GM23338 (cell line): ENCODE measurements around the gene ZNF140. TPM values are rescaled to one million over a fixed set of nuclear protein-coding genes. Genes with fewer than 3 reads are reported as not detected.

Experiments
- ATAC-seq: fragments of 200-7000 bp; cut with Tn5 transposase; 3 replicates; pipeline ENCODE4 v1.9.1; 2020
- DNase-seq: peaks from one replicate; pipeline ENCODE4 v3.0.0-alpha.2; 2015; ENCODE audit warnings: low spot score
- H2AFZ ChIP-seq: fragments of 200-600 bp; sonication (generic); 2 replicates; pipeline ENCODE4 v1.8.0; 2016; ENCODE audit warnings: antibody characterized with exemption, mild to moderate bottlenecking, moderate library complexity
- H3F3A ChIP-seq: fragments of 200-600 bp; sonication (generic); replicated peaks from 2 replicates; pipeline ENCODE4 v1.8.0; 2017; ENCODE audit warnings: antibody characterized with exemption, mixed run types, low read depth
- H3K27ac ChIP-seq: fragments of 200-600 bp; sonication (generic); 2 replicates; pipeline ENCODE4 v1.6.1; 2016; ENCODE audit warnings: low read depth
- H3K27me3 ChIP-seq: fragments of 200-600 bp; sonication (generic); 2 replicates; pipeline ENCODE4 v1.8.0; 2016; ENCODE audit warnings: mild to moderate bottlenecking, mixed run types, moderate library complexity; ENCODE audit not compliant: insufficient read depth
- H3K36me3 ChIP-seq: fragments of 200-600 bp; sonication (generic); 2 replicates; pipeline ENCODE4 v1.8.0; 2016; ENCODE audit warnings: mild to moderate bottlenecking; ENCODE audit not compliant: insufficient read depth
- H3K4me1 ChIP-seq: fragments of 200-600 bp; sonication (generic); 2 replicates; pipeline ENCODE4 v1.8.0; 2016; ENCODE audit warnings: mild to moderate bottlenecking, moderate library complexity; ENCODE audit not compliant: insufficient read depth
- H3K4me2 ChIP-seq: fragments of 200-600 bp; sonication (generic); 2 replicates; pipeline ENCODE4 v1.7.1; 2017; ENCODE audit warnings: mixed run types
- H3K4me3 ChIP-seq: fragments of 200-600 bp; sonication (generic); 2 replicates; pipeline ENCODE4 v1.6.1; 2016; ENCODE audit warnings: mixed run types
- H3K79me2 ChIP-seq: fragments of 200-600 bp; sonication (generic); replicated peaks from 2 replicates; pipeline ENCODE4 v1.8.0; 2017; ENCODE audit warnings: mild to moderate bottlenecking; ENCODE audit not compliant: insufficient read depth
- H3K9me2 ChIP-seq: fragments of 200-600 bp; sonication (generic); 2 replicates; pipeline ENCODE4 v1.8.0; 2017; ENCODE audit not compliant: insufficient read depth
- H4K20me1 ChIP-seq: fragments of 200-600 bp; sonication (generic); replicated peaks from 2 replicates; pipeline ENCODE4 v1.8.0; 2017; ENCODE audit warnings: mild to moderate bottlenecking; ENCODE audit not compliant: insufficient read depth
- H3K27ac Mint-ChIP-seq: 2 replicates; pipeline ENCODE4 v1.8.0; 2020; ENCODE audit warnings: inconsistent platforms, mild to moderate bottlenecking, moderate library complexity, mixed read lengths
- H3K27me3 Mint-ChIP-seq: 3 replicates; pipeline ENCODE4 v1.8.0; 2022; ENCODE audit warnings: low read depth, mild to moderate bottlenecking, moderate library complexity, mixed read lengths, inconsistent platforms; ENCODE audit not compliant: insufficient read depth, poor library complexity
- H3K36me3 Mint-ChIP-seq: 3 replicates; pipeline ENCODE4 v1.8.0; 2021; ENCODE audit warnings: low read depth, mild to moderate bottlenecking, inconsistent platforms, moderate library complexity, mixed read lengths
- H3K4me1 Mint-ChIP-seq: 3 replicates; pipeline ENCODE4 v1.8.0; 2020; ENCODE audit warnings: mild to moderate bottlenecking, inconsistent platforms, mixed read lengths
- H3K4me3 Mint-ChIP-seq: 3 replicates; pipeline ENCODE4 v1.8.0; 2021; ENCODE audit warnings: moderate library complexity, mild to moderate bottlenecking, inconsistent platforms, mixed read lengths
- H3K9me3 Mint-ChIP-seq: 3 replicates; pipeline ENCODE4 v1.8.0; 2020; ENCODE audit warnings: moderate library complexity, mild to moderate bottlenecking, inconsistent platforms, mixed read lengths
- CREB1 ChIP-seq: fragments of 250-450 bp; sonication (Bioruptor Pico); IDR thresholded peaks from 2 replicates; pipeline ENCODE4 v1.5.0; 2020; ENCODE audit warnings: low read depth, mild to moderate bottlenecking, moderate library complexity
- ETS1 ChIP-seq: IDR thresholded peaks from 2 replicates; pipeline ENCODE4 v1.6.1; 2016; ENCODE audit warnings: antibody characterized with exemption
- EZH2 ChIP-seq: fragments of 200-600 bp; sonication (generic); IDR thresholded peaks from one replicate; pipeline ENCODE4 v1.8.0; 2017; ENCODE audit warnings: antibody characterized with exemption, mild to moderate bottlenecking, low read depth; ENCODE audit not compliant: unreplicated experiment
- JUNB ChIP-seq: IDR thresholded peaks from one replicate; pipeline ENCODE4 v1.6.1; 2016; ENCODE audit warnings: antibody characterized with exemption; ENCODE audit not compliant: unreplicated experiment
- NANOG ChIP-seq: IDR thresholded peaks from 2 replicates; pipeline ENCODE4 v1.6.1; 2016; ENCODE audit warnings: antibody characterized with exemption, borderline replicate concordance
- POLR2AphosphoS5 ChIP-seq: IDR thresholded peaks from 2 replicates; pipeline ENCODE4 v1.6.1; 2016; ENCODE audit warnings: antibody characterized with exemption, low read depth
- REST ChIP-seq: IDR thresholded peaks from one replicate; pipeline ENCODE4 v1.6.1; 2018; ENCODE audit warnings: antibody characterized with exemption; ENCODE audit not compliant: unreplicated experiment
- STAT1 ChIP-seq: IDR thresholded peaks from one replicate; pipeline ENCODE4 v1.6.1; 2016; ENCODE audit warnings: antibody characterized with exemption; ENCODE audit not compliant: unreplicated experiment
- ZNF114 ChIP-seq: fragments of 250-450 bp; sonication (Bioruptor Pico); IDR thresholded peaks from 2 replicates; pipeline ENCODE4 v1.5.0; 2020; ENCODE audit warnings: mild to moderate bottlenecking, moderate library complexity
- ZNF331 ChIP-seq: fragments of 250-450 bp; sonication (Bioruptor Pico); IDR thresholded peaks from 2 replicates; pipeline ENCODE4 v1.5.0; 2020; ENCODE audit warnings: low read depth, mild to moderate bottlenecking, moderate library complexity
- ZNF462 ChIP-seq: fragments of 250-450 bp; sonication (Bioruptor Pico); IDR thresholded peaks from 2 replicates; pipeline ENCODE4 v1.5.0; 2020; ENCODE audit warnings: mild to moderate bottlenecking, moderate library complexity
- polyA plus RNA-seq: library from polyadenylated mRNA; unstranded; fragments of >200 nt; fragmentation: Nextera tagmentation; extraction: Ambion mirVana; gene quantifications from 2 replicates; pipeline ENCODE4 v1.2.1, GENCODE V29; 2016
- total RNA-seq: library from RNA; depleted of rRNA; stranded (reverse); fragments of >200 nt; shearing (Covaris generic); gene quantifications from 2 replicates; pipeline ENCODE4 v1.2.3, GENCODE V29; 2014

ZNF140 gene
- total and polyA plus RNA-seq, 2 experiments from 2014 or later = 15.4 to 16.2 TPM

- TF ChIP-seq REST (no peak), ETS1 (no peak), ZNF114 (CRISPR knock-in tag) (no peak), JUNB (no peak), CREB1 (CRISPR knock-in tag) (no peak), ZNF331 (CRISPR knock-in tag) (no peak)
Measured at GRCh38 chr12:133046698-133047097, 34.0 kb upstream of the ZNF140 start (continued).

DNA sequence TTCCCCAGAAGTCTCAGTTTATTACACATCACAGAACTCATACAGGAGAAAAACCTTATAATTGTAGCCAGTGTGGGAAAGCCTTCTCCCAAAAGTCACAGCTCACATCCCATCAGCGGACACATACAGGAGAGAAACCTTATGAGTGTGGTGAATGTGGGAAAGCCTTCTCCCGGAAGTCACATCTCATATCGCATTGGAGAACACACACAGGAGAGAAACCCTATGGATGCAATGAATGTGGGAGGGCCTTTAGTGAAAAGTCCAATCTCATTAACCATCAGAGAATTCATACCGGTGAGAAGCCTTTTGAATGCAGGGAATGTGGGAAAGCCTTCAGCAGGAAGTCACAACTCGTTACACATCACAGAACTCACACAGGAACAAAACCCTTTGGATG, 23.3 kb upstream of the ZNF140 start:
- H3K9me3 Mint-ChIP-seq = peaks cover 99% of the 10 kb centered on the region
- ATAC-seq (no peak), DNase-seq (peak; percentile 11)
- H3K9me2 ChIP-seq = no peaks in the 10 kb centered on the region
- no peak overlapping the region for H3K4me3 Mint-ChIP-seq
- no peak overlapping the region for H3K27ac Mint-ChIP-seq
- H3K79me2 ChIP-seq = no peaks in the 10 kb centered on the region
- no peak overlapping the region for H2AFZ ChIP-seq
- no peak overlapping the region for H3K4me2 ChIP-seq
- H3K4me1 Mint-ChIP-seq = no peaks in the 10 kb centered on the region
- H3K36me3 Mint-ChIP-seq = peaks cover 94% of the 10 kb centered on the region
- no peaks in the 10 kb centered on the region for H3K27me3 ChIP-seq
- H3F3A ChIP-seq = peaks cover 30% of the 10 kb centered on the region
- H4K20me1 ChIP-seq = no peaks in the 10 kb centered on the region
- H3K27me3 Mint-ChIP-seq = peaks cover 24% of the 10 kb centered on the region
- H3K4me1 ChIP-seq = no peaks in the 10 kb centered on the region
- H3K27ac ChIP-seq = no peak overlapping the region
- H3K4me3 ChIP-seq = peak overlapping the region; percentile 13; the same call in 1 of the 2 replicates
- peaks cover 91% of the 10 kb centered on the region for H3K36me3 ChIP-seq
- TF ChIP-seq ZNF331 (CRISPR knock-in tag) = no peak
- no peak for TF ChIP-seq STAT1
- TF ChIP-seq CREB1 (CRISPR knock-in tag) = no peak
- TF ChIP-seq EZH2 = no peak
- TF ChIP-seq ZNF462 (CRISPR knock-in tag) = no peak
- TF ChIP-seq REST = no peak
- no peak for TF ChIP-seq NANOG
- no peak for TF ChIP-seq ZNF114 (CRISPR knock-in tag)
- no peak for TF ChIP-seq POLR2AphosphoS5
